Measurements from ENCODE around the gene MSI2.

Gene MSI2

GRCh38 chr17:57305908-57306504, 49.7 kb downstream of the MSI2 start:
- Histone ChIP-seq H3K4me3 (ENCODE audit: low read length) (no peak overlapping the region), H4K20me1 (ENCODE audit: control insufficient read depth, insufficient read depth, low read depth, low read length) (peaks cover 8% of the 10 kb centered on the region; the same call in 1 of the 2 replicates), H3F3A (ENCODE audit: control insufficient read depth, insufficient read depth) (no peaks in the 10 kb centered on the region), H3K9me2 (replicated peaks; ENCODE audit: control insufficient read depth, low read length) (no peaks in the 10 kb centered on the region), H3K4me1 (ENCODE audit: control insufficient read depth, low read length) (no peaks in the 10 kb centered on the region), H3K27me3 (ENCODE audit: control insufficient read depth, low read length) (no peaks in the 10 kb centered on the region), H3K9me3 (ENCODE audit: control insufficient read depth, insufficient read depth, low read length) (no peaks in the 10 kb centered on the region), H3K79me2 (ENCODE audit: control insufficient read depth, low read length) (peaks cover 85% of the 10 kb centered on the region), H3K4me2 (ENCODE audit: low read length) (no peak overlapping the region), H3K27ac (ENCODE audit: low read depth, low read length) (no peak overlapping the region), H3K36me3 (ENCODE audit: control insufficient read depth, low read length) (peaks cover 61% of the 10 kb centered on the region)
- no peak for TF ChIP-seq CTCF (IDR thresholded peaks at IDR 0.05; ENCODE audit: low read depth, low read length, poor library complexity, severe bottlenecking)
- no peak for TF ChIP-seq EZH2phosphoT487 (IDR thresholded peaks at IDR 0.05; ENCODE audit: borderline replicate concordance, low read length)

- no peaks in the 10 kb centered on the region for H3K9me2 ChIP-seq (replicated peaks; ENCODE audit: control insufficient read depth, low read length)
- H3K36me3 ChIP-seq (ENCODE audit: control insufficient read depth, low read length) = peaks cover 74% of the 10 kb centered on the region
- TF ChIP-seq CTCF (IDR thresholded peaks at IDR 0.05; ENCODE audit: low read depth, low read length, poor library complexity, severe bottlenecking) = no peak
- TF ChIP-seq EZH2phosphoT487 (IDR thresholded peaks at IDR 0.05; ENCODE audit: borderline replicate concordance, low read length) = no peak
- no peak overlapping the region for H3K4me2 ChIP-seq (ENCODE audit: low read length)
- peaks cover 84% of the 10 kb centered on the region for H3K79me2 ChIP-seq (ENCODE audit: control insufficient read depth, low read length)
- H3K27ac ChIP-seq (ENCODE audit: low read depth, low read length) = no peak overlapping the region
- H3F3A ChIP-seq (ENCODE audit: control insufficient read depth, insufficient read depth) = no peaks in the 10 kb centered on the region
- H3K27me3 ChIP-seq (ENCODE audit: control insufficient read depth, low read length) = no peaks in the 10 kb centered on the region
- H3K4me1 ChIP-seq (ENCODE audit: control insufficient read depth, low read length) = no peaks in the 10 kb centered on the region
- peaks cover 8% of the 10 kb centered on the region; the same call in 1 of the 2 replicates for H4K20me1 ChIP-seq (ENCODE audit: control insufficient read depth, insufficient read depth, low read depth, low read length)
- H3K4me3 ChIP-seq (ENCODE audit: low read length) = no peak overlapping the region
- no peaks in the 10 kb centered on the region for H3K9me3 ChIP-seq (ENCODE audit: control insufficient read depth, insufficient read depth, low read length)
These were observed 52.3 kb downstream of the MSI2 start for GRCh38 chr17:57308543-57309186.

- peaks cover 8% of the 10 kb centered on the region; the same call in 1 of the 2 replicates for H4K20me1 ChIP-seq (ENCODE audit: control insufficient read depth, insufficient read depth, low read depth, low read length)
- peaks cover 74% of the 10 kb centered on the region for H3K36me3 ChIP-seq (ENCODE audit: control insufficient read depth, low read length)
- H3K27ac ChIP-seq (ENCODE audit: low read depth, low read length) = no peak overlapping the region
- H3K4me3 ChIP-seq (ENCODE audit: low read length) = no peak overlapping the region
- H3K27me3 ChIP-seq (ENCODE audit: control insufficient read depth, low read length) = no peaks in the 10 kb centered on the region
- H3K79me2 ChIP-seq (ENCODE audit: control insufficient read depth, low read length) = peaks cover 86% of the 10 kb centered on the region
- H3K9me2 ChIP-seq (replicated peaks; ENCODE audit: control insufficient read depth, low read length) = no peaks in the 10 kb centered on the region
- no peaks in the 10 kb centered on the region for H3K9me3 ChIP-seq (ENCODE audit: control insufficient read depth, insufficient read depth, low read length)
- H3K4me1 ChIP-seq (ENCODE audit: control insufficient read depth, low read length) = no peaks in the 10 kb centered on the region
- no peak for TF ChIP-seq CTCF (IDR thresholded peaks at IDR 0.05; ENCODE audit: low read depth, low read length, poor library complexity, severe bottlenecking)
- TF ChIP-seq EZH2phosphoT487 (IDR thresholded peaks at IDR 0.05; ENCODE audit: borderline replicate concordance, low read length) = no peak
- no peaks in the 10 kb centered on the region for H3F3A ChIP-seq (ENCODE audit: control insufficient read depth, insufficient read depth)
- H3K4me2 ChIP-seq (ENCODE audit: low read length) = no peak overlapping the region
These were observed 53.2 kb downstream of the MSI2 start for GRCh38 chr17:57309479-57309878.

All from DOHH2 (cell line).